WERI-Rb-1 (cell line): ENCODE results near the gene LRPPRC.

Experiments used
- DNase-seq: peaks from one replicate; pipeline ENCODE4 v3.0.0-alpha.2; 2020
- H3K27ac ChIP-seq: fragments of 250-450 bp; sonication (Bioruptor Pico); 2 replicates; pipeline ENCODE4 v1.5.1; 2020; ENCODE audit warnings: mild to moderate bottlenecking, moderate library complexity
- H3K27me3 ChIP-seq: fragments of 250-450 bp; sonication (Bioruptor Pico); 2 replicates; pipeline ENCODE4 v1.5.1; 2021; ENCODE audit warnings: mild to moderate bottlenecking, low read depth, moderate library complexity; ENCODE audit not compliant: insufficient read depth, severe bottlenecking
- H3K36me3 ChIP-seq: fragments of 250-450 bp; sonication (Bioruptor Pico); 2 replicates; pipeline ENCODE4 v1.5.1; 2020; ENCODE audit warnings: mild to moderate bottlenecking, moderate library complexity
- H3K4me3 ChIP-seq: 2 replicates; pipeline ENCODE4 v1.5.1; 2011; ENCODE audit warnings: low read depth, mild to moderate bottlenecking, control low read depth, low read length
- H3K9me3 ChIP-seq: fragments of 250-450 bp; sonication (Bioruptor Pico); 2 replicates; pipeline ENCODE4 v1.5.1; 2021; ENCODE audit warnings: mild to moderate bottlenecking, moderate library complexity; ENCODE audit not compliant: severe bottlenecking
- TF ChIP-seq, protein P1 (sequence below): IDR thresholded peaks from 2 replicates; pipeline ENCODE4 v1.5.1; 2011; ENCODE audit warnings: low read depth, mild to moderate bottlenecking, control low read depth, inconsistent platforms, low read length

Gene LRPPRC

DNA sequence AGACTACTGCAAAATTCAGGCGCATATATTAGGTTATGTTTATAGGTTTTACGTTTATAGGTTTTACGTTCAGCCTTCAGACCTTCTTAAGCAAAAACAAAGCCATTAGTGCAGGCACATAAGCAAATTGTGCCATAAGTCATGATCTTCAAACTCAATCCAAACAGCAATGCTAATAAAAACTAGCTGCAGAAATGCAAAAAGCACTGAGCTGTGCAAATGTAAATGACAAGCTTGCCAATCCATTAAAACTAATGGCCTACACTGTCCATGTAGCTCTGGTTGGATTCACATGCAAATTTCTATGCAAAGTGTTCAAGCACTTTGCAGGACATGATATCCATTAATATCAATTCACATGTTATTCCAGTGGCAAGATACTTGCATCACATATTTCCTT is 50.9 kb downstream of the LRPPRC start:
- H3K27ac ChIP-seq, result no peak overlapping the region
- no peak for DNase-seq
- TF ChIP-seq, protein P1, sequence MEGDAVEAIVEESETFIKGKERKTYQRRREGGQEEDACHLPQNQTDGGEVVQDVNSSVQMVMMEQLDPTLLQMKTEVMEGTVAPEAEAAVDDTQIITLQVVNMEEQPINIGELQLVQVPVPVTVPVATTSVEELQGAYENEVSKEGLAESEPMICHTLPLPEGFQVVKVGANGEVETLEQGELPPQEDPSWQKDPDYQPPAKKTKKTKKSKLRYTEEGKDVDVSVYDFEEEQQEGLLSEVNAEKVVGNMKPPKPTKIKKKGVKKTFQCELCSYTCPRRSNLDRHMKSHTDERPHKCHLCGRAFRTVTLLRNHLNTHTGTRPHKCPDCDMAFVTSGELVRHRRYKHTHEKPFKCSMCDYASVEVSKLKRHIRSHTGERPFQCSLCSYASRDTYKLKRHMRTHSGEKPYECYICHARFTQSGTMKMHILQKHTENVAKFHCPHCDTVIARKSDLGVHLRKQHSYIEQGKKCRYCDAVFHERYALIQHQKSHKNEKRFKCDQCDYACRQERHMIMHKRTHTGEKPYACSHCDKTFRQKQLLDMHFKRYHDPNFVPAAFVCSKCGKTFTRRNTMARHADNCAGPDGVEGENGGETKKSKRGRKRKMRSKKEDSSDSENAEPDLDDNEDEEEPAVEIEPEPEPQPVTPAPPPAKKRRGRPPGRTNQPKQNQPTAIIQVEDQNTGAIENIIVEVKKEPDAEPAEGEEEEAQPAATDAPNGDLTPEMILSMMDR, result no peak
- peaks cover 83% of the 10 kb centered on the region for H3K36me3 ChIP-seq
- no peaks in the 10 kb centered on the region for H3K9me3 ChIP-seq
- H3K4me3 ChIP-seq, result no peak overlapping the region
- no peaks in the 10 kb centered on the region for H3K27me3 ChIP-seq

- Histone ChIP-seq H3K27ac (no peak overlapping the region), H3K36me3 (peaks cover 81% of the 10 kb centered on the region), H3K4me3 (no peak overlapping the region), H3K27me3 (no peaks in the 10 kb centered on the region), H3K9me3 (no peaks in the 10 kb centered on the region)
- TF ChIP-seq, protein P1, result no peak
- no peak for DNase-seq
These were observed 51.9 kb downstream of the LRPPRC start for GRCh38 chr2:43943809-43944452.

GRCh38 chr2:43943323-43943722 is 52.5 kb downstream of the LRPPRC start:
- TF ChIP-seq, protein P1, result no peak
- Histone ChIP-seq H3K27me3 (no peaks in the 10 kb centered on the region), H3K27ac (no peak overlapping the region), H3K36me3 (peaks cover 80% of the 10 kb centered on the region), H3K9me3 (no peaks in the 10 kb centered on the region), H3K4me3 (no peak overlapping the region)
- DNase-seq, result no peak

DNA sequence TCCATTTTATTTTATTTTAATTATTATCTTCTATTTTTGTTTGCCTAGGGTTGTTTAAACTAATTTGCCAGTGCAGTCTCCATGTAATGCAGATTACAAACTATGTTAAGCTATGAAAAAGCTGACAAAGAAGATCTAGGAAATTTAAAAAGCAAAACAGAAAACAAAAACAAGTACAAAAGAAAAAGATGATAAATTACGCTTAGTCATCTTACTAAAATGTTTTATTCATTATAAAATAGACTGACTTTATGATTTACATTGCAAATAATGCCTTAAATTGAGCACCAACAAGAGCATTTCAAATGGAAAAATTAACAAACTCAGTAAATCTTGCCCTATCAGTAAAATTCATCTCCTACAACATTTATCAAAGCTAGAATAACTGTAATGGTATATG is 52.9 kb downstream of the LRPPRC start:
- H3K27me3 ChIP-seq, result no peaks in the 10 kb centered on the region
- H3K9me3 ChIP-seq, result no peaks in the 10 kb centered on the region
- no peak overlapping the region for H3K4me3 ChIP-seq
- TF ChIP-seq, protein P1, result no peak
- no peak overlapping the region for H3K27ac ChIP-seq
- no peak for DNase-seq
- peaks cover 76% of the 10 kb centered on the region for H3K36me3 ChIP-seq

DNA sequence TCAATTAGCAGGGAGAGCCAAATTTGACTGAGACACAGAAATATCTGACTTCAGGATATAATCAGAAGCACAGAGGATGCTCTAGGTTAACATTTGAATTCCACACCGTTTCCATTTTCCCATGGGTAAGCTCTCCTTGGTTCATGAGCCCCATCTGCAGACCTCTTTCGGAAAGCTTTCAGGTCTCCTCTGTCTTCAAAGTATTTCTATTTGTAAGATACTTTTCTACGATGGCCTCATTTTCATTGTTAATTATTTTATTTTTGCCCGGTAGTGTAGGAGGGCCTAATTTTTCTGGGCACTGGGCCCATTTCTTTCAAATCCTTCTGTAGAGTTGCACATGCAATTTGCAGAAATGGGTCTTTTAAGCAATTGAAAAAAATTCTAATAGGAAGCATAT is 53.8 kb downstream of the LRPPRC start:
- no peak overlapping the region for H3K27ac ChIP-seq
- no peaks in the 10 kb centered on the region for H3K27me3 ChIP-seq
- no peak for DNase-seq
- H3K4me3 ChIP-seq, result no peak overlapping the region
- peaks cover 74% of the 10 kb centered on the region for H3K36me3 ChIP-seq
- H3K9me3 ChIP-seq, result no peaks in the 10 kb centered on the region
- TF ChIP-seq, protein P1, result no peak

- H3K36me3 ChIP-seq, result peaks cover 68% of the 10 kb centered on the region
- H3K27me3 ChIP-seq, result no peaks in the 10 kb centered on the region
- H3K9me3 ChIP-seq, result no peaks in the 10 kb centered on the region
- no peak for DNase-seq
- no peak overlapping the region for H3K27ac ChIP-seq
- H3K4me3 ChIP-seq, result no peak overlapping the region
- TF ChIP-seq, protein P1, result no peak
These were observed 54.4 kb downstream of the LRPPRC start for GRCh38 chr2:43941359-43941758.
